ENCODE data around the gene CNGB1. TPM values are rescaled to one million over a fixed set of nuclear protein-coding genes. Genes with fewer than 3 reads are reported as not detected.
A peak's percentile ranks its signal among the peaks of the same experiment; 100 is the strongest.

The CNGB1 gene
- polyA plus RNA-seq, 1 of the 3 experiments (the other 2 are of a cell fraction), result 0.05 TPM

GRCh38 chr16:57906382-57907316 is 64.3 kb downstream of the CNGB1 start:
- H3K4me2 ChIP-seq, result no peak overlapping the region
- H3K9ac ChIP-seq, result no peak overlapping the region
- WGBS (ENCODE audit: low lambda C conversion rate), result 66% methylated on average over 22 of the region's 28 CpGs
- no peak overlapping the region for H2AFZ ChIP-seq (ENCODE audit: low read depth)
- CTCF ChIA-PET, result interaction anchor here (0.6 to 3.8 kb wide), 6 partner anchors 9 to 222 kb away, joined by 3 to 24 read pairs (median 4); partner anchors contain the start of genes USB1 and ZNF319
- no peaks in the 10 kb centered on the region for H3K4me1 ChIP-seq (ENCODE audit: control insufficient read depth in 1 of 2, insufficient read depth in 2 of 2, low read depth in 1 of 2, low read length in 1 of 2)
- H3K27ac ChIP-seq (ENCODE audit: low read depth in 2 of 2, low read length in 1 of 2), result no peak overlapping the region
- H3K4me3 ChIP-seq (ENCODE audit: low read depth in 2 of 2, low read length in 1 of 2), result no peak overlapping the region
- no peaks in the 10 kb centered on the region for H3K9me2 ChIP-seq
- no peaks in the 10 kb centered on the region; the same call in 1 of the 2 replicates for H3K27me3 ChIP-seq (ENCODE audit: insufficient read depth)
- no peaks in the 10 kb centered on the region for H4K20me1 ChIP-seq (ENCODE audit: insufficient read depth)
- no peaks in the 10 kb centered on the region for H3K79me2 ChIP-seq (ENCODE audit: insufficient read depth)
- TF ChIP-seq, protein P1, sequence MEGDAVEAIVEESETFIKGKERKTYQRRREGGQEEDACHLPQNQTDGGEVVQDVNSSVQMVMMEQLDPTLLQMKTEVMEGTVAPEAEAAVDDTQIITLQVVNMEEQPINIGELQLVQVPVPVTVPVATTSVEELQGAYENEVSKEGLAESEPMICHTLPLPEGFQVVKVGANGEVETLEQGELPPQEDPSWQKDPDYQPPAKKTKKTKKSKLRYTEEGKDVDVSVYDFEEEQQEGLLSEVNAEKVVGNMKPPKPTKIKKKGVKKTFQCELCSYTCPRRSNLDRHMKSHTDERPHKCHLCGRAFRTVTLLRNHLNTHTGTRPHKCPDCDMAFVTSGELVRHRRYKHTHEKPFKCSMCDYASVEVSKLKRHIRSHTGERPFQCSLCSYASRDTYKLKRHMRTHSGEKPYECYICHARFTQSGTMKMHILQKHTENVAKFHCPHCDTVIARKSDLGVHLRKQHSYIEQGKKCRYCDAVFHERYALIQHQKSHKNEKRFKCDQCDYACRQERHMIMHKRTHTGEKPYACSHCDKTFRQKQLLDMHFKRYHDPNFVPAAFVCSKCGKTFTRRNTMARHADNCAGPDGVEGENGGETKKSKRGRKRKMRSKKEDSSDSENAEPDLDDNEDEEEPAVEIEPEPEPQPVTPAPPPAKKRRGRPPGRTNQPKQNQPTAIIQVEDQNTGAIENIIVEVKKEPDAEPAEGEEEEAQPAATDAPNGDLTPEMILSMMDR (IDR thresholded peaks at IDR 0.05), result peak; percentile 34
- no peak for TF ChIP-seq RFX5 (IDR thresholded peaks at IDR 0.05; ENCODE audit: low read length)
- 0 out of 2 replicates have a peak, but pooled peaks have one; percentile 2 for TF ChIP-seq SMC3 (IDR thresholded peaks at IDR 0.05; ENCODE audit: low read depth, low read length)
- no peaks in the 10 kb centered on the region for H3K36me3 ChIP-seq (replicated peaks in 1 of 2; ENCODE audit: control insufficient read depth in 1 of 2, insufficient read depth in 2 of 2, low read length in 1 of 2)
- no peaks in the 10 kb centered on the region for H3F3A ChIP-seq (replicated peaks; ENCODE audit: insufficient read depth)
- H3K9me3 ChIP-seq, result no peaks in the 10 kb centered on the region
- no peak for DNase-seq
- POLR2A ChIA-PET, result no interaction called here

GRCh38 chr16:57904101-57904500 is 66.8 kb downstream of the CNGB1 start:
- H3K36me3 ChIP-seq (replicated peaks in 1 of 2; ENCODE audit: control insufficient read depth in 1 of 2, insufficient read depth in 2 of 2, low read length in 1 of 2), result no peaks in the 10 kb centered on the region
- CTCF ChIA-PET, result interaction anchor here (3.8 kb wide), 1 partner anchor 97 kb away, joined by 24 read pairs; the partner anchor contains the start of genes USB1 and ZNF319
- H3K9ac ChIP-seq, result no peak overlapping the region
- TF ChIP-seq IRF3 (IDR thresholded peaks at IDR 0.05; ENCODE audit: low read depth, low read length), result no peak
- TF ChIP-seq, protein P2, sequence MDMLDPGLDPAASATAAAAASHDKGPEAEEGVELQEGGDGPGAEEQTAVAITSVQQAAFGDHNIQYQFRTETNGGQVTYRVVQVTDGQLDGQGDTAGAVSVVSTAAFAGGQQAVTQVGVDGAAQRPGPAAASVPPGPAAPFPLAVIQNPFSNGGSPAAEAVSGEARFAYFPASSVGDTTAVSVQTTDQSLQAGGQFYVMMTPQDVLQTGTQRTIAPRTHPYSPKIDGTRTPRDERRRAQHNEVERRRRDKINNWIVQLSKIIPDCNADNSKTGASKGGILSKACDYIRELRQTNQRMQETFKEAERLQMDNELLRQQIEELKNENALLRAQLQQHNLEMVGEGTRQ (IDR thresholded peaks at IDR 0.05; ENCODE audit: borderline replicate concordance, low read depth, low read length), result no peak
- no peak for TF ChIP-seq NRF1 (IDR thresholded peaks at IDR 0.05; ENCODE audit: low read depth, low read length)
- no peak for TF ChIP-seq FOSL2 (IDR thresholded peaks at IDR 0.05; ENCODE audit: borderline replicate concordance, low read depth)
- TF ChIP-seq RFX5 (IDR thresholded peaks at IDR 0.05; ENCODE audit: low read length), result no peak
- TF ChIP-seq EP300 (IDR thresholded peaks at IDR 0.05; ENCODE audit: borderline replicate concordance in 1 of 2, low read depth in 1 of 2, low read length in 1 of 2), result no peak
- H3K27ac ChIP-seq (ENCODE audit: low read depth in 2 of 2, low read length in 1 of 2), result no peak overlapping the region
- POLR2A ChIA-PET, result no interaction called here
- WGBS (ENCODE audit: low lambda C conversion rate), result 60% methylated on average over 4 of the region's 8 CpGs
- H3K79me2 ChIP-seq (ENCODE audit: insufficient read depth), result no peaks in the 10 kb centered on the region
- DNase-seq, result no peak
- no peaks in the 10 kb centered on the region for H3K9me2 ChIP-seq
- H3K4me1 ChIP-seq (ENCODE audit: control insufficient read depth in 1 of 2, insufficient read depth in 2 of 2, low read depth in 1 of 2, low read length in 1 of 2), result no peaks in the 10 kb centered on the region; a peak in 1 of 4 replicates
- H3K9me3 ChIP-seq, result no peaks in the 10 kb centered on the region
- H3F3A ChIP-seq (replicated peaks; ENCODE audit: insufficient read depth), result no peaks in the 10 kb centered on the region
- no peaks in the 10 kb centered on the region for H4K20me1 ChIP-seq (ENCODE audit: insufficient read depth)
- H2AFZ ChIP-seq (ENCODE audit: low read depth), result no peak overlapping the region
- no peaks in the 10 kb centered on the region; the same call in 1 of the 2 replicates for H3K27me3 ChIP-seq (ENCODE audit: insufficient read depth)
- H3K4me3 ChIP-seq (ENCODE audit: low read depth in 2 of 2, low read length in 1 of 2), result no peak overlapping the region
- H3K4me2 ChIP-seq, result no peak overlapping the region

Measured in SK-N-SH (cell line).